GM19328 (cell line): ENCODE results near the gene CARD9.

Source experiments
- ATAC-seq: cut with Tn5 transposase; IDR thresholded peaks from one replicate; pipeline ENCODE4 v1.9.1; 2021; ENCODE audit warnings: mild to moderate bottlenecking, moderate library complexity; ENCODE audit not compliant: unreplicated experiment

CARD9 gene

DNA sequence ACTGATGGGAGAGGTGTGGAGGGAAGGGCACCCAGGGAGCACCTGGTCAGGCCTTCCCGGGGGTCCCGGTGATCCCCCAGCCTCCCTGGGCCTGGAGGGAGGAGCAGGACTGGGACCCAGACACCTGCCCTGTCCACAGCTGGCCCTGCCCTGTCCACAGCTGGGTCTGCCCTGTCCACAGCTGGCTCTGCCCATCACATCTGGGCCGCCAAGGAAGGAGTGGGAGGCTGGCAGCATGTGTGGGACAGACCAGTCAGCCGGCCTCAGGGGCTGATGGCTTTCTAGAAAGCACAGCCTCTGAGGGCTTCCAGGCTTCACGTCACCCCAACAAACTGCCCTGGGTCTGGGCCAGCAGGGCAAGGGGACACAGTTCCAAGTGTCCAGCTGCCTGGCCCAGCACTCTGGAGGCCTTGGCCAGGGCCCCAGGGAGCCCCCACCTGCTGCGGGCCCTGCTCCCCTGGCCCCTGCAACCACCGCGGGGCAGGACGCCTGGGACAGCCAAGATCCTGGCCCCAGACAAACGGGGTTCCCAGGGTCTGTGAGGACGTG, 22.1 kb downstream of the CARD9 start:
- ATAC-seq: no peak

DNA sequence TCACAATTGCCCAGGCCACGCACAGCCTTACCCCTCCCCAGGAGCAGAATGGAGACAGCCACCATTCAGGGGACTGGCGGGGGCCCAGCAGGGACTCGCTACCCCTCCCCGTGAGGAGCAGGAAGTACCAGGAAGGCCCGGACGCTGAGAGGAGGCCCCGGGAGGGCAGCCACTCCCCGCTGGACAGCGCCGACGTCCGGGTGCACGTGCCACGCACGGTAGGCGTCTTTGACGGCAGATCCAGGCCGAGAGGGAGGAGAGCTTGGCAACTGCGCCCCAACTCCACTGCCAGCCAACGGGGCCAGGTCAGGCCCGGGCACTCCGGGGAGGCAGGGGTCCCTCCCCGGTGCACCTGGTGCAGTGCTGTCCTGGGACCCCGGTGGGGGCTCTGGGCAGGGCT, 23.9 kb downstream of the CARD9 start:
- ATAC-seq: no peak

DNA sequence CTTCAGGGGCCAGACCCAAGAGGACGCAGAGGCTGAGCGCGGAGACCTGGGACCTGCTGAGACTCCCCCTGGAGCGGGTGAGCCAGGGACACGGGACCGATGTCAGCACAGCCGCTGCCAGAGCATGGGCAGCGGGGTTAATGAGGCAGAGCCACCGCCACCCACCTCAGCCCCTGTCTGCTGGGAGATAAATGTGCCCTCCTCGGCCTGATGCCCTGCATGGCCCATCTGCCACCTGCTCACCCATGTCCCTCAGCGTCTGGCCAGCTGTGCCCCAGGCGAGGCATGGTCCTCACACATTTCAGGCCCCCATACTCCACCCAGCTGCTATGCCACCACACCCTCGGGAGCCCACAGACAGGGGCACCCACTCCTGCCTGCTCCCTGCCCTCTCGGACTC, 24.8 kb downstream of the CARD9 start:
- ATAC-seq: no peak

DNA sequence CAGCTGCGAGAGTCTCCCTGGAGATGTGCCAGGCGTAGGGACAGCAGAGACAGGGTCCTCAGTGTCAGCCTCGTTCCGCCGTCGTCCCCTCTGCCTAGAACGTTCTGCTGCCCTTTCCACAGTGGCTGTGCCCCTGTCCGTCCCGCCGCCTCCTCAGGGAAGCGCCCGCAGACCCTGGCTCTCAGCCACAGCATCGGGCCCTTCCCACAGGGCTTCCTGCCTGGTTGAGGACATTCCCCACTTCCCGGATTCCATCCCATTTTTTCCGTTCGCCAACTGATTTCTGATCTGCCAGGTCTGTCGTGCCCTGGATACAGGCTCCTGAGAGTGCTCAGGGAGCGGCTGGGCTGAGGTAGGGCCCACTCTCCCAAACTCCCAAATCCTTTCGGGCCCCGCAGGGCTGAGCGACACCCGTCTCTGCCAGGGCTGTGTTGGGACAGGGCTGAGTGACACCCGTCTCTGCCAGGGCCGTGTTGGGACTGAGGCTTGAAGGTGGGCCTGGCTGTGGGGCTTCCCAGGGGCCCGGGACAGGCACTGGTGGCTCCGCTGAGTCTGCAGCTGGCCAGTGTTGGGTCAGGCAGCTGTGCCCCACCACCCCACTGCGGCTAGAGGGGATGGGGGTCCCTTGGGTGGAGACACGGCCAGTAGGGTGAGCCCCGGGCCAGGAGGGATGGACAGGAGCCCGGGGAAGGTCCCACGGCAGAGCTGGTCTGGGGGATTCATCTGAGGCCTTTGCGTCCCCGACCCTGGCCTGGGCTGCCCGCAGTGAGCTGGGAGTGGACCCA, 25.8 kb downstream of the CARD9 start:
- ATAC-seq: no peak

DNA sequence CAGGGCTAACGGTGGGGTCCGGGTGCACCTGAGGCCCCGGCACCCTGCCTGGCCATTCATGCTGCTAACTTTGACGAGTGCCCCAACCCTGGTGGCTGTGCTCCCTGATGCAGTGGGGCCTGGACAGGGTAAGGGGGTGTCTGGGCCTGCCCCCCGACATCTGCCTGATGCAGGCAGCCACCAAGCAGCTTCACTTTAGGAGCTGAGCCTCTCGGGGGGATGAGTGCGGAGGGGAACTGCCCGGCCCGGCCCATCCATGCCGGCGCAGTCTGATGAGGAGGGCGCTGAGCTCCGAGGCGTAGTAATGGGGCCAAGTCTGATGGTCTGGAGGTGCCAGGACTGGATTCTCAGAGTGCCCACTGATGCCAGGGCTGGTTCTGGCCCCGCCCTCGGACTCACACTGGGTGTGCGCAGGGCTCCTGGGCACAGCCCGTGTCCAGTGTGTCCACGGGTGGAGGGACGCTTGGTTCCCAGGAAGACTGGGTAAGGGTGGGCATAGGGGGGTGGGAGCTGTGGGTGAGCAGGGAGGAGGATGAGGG, 26.5 kb downstream of the CARD9 start:
- no peak for ATAC-seq

DNA sequence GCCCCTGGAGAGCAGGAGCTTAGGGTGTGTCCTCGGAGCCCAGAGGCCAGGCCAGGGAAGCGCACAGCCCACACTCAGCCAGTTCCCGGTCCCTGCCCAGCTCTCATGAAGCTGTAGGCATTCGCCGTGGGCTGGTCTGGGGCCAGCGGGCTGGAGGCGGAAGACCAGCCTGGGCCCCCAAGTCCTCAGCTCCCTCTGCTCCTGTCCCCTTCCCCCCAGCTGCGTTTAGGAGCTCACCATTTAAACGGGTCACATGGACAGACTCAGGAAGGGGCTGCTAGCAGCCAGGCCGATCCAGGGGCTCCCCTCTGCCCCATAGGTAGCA, 27.4 kb downstream of the CARD9 start:
- no peak for ATAC-seq

DNA sequence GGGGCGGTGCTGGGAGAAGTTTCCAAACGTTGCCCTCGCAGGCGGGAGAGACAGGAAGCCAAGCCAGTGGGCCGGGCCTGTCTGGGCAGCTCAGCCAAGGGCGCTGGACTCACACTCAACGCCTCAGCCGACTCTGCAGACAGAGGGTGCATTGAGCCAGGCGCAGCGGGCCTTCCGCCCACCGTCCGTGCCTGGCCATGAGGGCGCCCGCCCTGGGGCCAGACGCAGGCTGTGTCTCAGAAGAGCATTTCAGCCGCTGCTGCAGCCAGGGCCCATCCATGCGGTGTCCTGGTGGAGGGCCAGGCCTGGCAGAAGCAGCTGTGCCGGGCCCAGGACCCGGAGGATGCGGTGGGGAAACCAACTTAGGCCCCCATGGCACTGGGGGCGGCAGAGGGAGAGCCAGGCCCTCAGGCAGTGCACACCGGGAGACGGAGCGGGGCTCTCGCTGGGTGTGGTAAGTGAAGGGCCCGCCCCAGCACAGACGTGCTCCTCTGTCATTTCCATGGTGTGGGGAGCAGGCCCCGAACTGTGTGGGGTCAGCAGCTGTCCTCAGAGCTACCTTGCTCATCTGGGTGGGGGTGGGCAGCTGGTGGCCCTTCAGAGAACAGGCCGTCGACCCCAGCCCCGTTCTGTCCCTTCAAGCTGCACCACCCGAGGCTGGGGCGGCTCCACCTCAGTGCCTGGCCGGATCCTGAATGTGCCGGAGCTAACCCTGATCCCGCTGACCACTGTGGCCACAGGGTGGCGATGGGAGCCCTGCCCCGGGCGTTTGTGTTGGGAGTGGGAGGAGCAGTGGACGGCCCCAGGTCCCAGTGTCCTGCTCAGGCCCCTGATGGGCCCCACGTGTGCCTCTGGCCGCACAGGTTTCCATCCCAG, 27.9 kb downstream of the CARD9 start:
- ATAC-seq: no peak

DNA sequence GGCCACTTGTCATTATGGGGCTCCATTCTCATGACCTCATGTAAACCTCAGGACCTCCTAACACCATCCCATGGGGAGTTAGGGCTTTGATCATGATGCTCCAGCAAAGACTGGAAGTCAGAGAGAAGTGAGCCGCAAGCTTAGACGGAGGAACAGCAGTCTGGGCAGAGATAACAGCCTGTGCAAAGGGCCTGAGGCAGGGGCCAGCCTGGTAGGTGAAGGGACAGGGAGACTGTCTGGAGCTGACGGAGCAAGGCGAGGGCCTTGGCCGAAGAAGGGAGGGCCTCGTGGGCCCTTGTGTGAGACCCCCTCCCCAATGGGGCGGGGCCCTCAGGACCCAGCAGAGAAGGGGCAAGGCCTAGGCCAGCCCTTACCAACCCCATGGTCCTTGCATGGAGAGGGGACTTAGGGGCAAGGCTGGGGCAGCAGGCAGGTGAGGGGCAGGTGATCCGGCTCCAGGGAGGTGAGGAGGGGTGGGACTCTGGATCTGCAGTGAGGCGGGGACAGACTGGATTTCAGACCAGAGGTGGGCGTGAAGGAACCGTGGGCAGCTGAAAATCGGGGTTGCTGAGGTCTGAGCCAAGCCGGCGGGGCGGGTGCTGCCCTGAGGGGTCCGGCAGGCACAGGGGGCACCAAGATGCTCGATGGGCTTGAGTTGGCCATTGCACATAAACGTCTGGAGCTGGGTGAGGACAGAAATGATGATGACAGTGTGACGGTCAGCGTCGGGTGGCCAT, 28.8 kb downstream of the CARD9 start:
- ATAC-seq: no peak

DNA sequence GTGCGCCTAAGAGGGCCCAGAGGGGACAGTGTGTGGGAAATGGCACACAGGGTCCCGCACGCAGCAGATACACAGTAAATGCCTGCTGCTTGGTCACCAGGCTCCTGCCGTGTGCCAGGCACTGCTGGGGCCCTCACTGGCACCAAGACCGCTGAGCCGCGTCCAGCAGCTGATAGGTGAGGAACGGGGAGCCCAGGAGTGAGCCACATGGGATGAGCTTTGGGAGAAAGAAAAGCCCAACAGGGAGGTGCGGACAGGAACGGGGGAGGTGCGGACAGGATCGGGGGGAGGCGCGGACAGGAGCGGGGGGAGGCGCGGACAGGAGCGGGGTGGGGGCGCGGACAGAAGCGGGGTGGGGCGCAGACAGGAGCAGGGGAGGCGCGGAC, 29.6 kb downstream of the CARD9 start:
- ATAC-seq: no peak

DNA sequence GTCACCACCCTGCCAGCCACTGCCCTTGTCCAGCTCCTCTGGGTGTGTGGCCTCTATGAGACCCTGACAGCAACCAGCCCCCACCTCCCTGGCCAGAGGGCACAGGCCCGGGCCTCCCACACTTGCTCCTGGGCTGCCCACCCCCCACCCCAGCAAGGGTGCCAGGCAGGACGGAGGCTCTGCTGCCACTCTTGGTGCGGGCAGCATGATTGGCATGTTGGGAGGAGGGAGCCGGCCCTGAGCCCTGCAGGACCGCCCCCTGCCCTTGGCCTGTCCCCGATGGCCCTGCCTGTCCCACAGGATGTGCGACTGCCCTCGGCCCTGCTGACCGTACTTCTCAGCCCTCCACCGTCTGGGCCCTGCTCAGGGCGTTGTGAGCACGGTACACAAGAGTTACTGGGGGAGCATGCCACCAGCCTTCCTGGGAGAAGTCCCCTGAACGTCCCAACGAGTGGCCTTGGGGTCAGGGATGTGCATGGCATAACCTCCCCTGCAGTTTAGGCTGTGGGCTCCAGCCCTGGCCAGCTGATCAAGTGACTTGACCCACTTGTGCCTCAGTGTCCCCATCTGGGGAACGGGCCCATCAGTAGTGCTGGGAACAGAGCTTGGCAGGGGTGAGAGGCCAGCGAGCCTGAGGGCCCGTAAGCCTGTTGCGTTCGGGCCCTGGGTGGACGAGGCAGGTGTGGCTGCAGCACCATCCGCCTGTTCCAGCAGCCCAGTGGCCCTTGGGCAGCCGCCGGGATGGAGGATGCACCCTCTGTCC, 30.2 kb downstream of the CARD9 start:
- no peak for ATAC-seq

DNA sequence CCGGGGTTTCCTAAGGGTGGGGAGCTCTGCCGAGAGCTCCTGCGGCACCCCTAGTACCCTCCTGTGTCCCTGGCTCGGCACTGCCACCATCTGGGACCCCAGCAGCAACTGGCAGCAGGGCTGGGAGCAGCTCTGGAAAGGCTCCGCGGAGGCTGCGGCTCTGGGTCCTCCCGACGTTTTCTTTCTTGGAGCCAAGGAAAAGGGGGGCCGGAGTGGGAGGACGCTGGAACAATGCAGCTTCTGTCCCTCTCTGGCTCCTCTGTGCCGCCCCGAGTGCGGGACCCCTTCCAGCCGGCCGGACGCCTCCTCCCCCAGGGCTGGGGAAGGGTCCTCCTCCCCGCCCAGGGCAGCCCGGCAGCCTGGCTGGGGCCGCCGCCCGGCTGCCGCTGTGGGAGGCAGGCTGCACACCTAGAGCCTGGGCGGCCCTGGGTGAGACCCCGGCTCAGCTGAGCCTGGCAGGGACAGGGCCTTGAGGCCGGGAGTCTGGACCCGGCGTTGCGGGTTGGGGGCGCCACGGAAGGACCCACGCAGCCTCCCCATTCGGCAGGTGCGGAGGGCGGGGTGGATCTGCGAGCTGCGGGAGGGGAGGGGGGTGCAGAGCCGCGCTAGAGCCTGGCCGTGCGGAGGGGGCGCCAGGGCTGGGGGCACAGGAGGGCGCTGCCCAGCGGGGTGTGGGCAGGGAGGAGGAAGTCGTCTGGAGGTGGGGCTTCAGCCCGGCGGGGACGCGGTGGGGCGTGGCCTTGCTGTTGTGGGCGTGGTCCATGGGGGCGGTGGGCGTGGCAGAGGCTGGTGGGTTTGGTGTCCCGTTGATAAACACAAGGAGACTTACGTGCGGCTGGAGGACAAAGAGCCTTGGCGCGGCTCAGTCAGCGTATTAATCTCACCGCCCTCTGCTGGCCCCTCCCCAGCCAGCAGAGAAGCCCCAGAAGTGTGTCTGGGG, 31.0 kb downstream of the CARD9 start:
- ATAC-seq: no peak

DNA sequence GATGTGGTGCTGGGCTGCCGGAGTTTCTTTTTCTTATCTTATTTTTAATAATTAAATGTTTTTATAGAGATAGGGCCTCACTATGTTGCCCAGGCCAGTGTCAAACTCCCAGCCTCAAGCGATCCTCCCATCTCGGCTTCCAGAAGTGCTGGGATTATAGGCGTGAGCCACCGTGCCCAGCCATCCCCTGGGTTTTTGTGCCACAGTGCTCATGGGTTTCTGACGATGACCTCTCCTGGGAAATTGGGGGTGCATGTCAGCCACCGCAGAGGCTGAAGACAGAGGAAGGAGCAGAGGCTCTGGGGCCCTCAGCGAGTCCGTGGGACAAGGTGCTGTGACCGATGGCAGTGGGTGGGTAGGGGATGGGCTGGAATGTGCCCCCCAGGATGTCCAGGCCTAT, 31.7 kb downstream of the CARD9 start:
- ATAC-seq: no peak

DNA sequence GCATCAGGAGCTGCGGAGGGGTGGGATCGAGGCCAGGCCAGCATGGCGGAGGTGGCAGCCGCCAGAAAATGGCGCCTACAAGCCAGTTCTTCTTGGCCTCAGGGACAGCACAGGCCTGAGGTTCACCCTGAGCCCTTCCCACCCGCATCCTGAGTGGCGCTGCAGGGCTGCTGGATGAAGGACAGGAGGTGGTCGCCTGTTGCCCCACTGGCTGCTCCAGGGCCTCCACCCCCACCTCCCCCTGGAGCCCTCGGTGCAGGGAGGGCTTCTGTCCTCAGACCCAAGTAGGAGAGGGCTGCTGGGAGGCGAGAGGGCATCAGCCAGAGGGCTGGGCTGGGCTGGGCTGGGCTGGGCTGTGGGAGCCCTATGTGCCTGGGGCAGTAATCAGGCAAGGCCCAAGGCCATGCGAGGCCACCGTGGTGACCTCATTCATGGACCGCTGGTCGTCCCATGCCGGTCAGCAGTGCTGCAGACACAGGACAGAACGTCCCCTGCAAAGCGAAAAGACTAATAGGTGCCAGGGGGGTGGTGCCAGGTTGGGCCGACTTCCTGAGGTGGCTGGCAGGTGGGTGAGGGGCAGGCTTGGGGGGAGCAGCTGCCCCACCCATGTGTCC, 32.3 kb downstream of the CARD9 start:
- no peak for ATAC-seq

DNA sequence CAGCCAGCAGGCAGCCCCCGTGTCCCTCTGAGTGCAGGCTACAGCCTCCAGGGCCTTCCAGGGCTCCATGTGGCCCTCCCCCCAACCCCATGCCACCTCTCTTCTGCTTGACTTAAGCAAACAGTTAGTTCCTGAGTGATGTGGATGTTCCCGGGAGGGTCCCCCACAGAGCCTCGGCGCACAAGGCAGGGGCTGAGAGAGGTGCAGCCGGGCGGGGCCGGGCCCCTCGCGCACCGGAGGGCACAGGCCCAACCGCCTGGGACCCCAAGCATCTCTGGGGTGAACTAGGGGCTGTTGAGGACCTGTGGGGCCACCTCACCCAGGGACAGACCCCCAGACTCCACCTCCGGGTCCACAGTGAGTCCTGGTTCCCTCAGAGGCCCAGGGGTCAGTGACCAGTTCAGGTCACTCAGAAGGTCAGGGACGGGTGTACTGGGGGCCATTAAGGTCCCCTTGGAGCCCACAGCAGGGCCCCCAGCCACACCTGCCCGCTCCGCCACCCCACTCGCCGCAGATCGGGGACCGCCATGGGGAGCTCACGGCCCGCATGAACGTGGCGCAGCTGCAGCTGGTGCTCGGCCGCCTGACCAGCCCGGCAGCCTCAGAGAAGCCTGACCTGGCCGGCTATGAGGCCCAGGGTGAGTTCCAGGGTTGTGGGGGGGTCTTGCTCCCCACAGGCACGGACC, 33.0 kb downstream of the CARD9 start:
- no peak for ATAC-seq

DNA sequence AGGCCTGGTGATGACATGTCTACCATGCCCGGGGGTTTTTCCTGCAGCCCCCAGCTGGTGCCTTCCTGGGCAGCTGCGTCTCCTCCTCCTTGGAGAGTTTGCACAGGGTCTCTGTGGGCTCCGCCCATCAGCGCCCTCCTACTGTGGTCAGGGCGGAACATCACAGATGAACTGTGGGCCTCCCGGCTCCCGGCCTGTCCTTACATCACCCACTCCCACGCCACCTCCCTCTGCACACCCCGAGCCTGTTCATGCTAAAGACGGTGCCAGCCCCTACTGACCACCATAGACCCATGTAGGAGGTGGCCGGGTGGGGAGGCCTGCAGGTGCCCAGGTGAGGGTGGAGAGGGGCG, 33.5 kb downstream of the CARD9 start:
- ATAC-seq: no peak

DNA sequence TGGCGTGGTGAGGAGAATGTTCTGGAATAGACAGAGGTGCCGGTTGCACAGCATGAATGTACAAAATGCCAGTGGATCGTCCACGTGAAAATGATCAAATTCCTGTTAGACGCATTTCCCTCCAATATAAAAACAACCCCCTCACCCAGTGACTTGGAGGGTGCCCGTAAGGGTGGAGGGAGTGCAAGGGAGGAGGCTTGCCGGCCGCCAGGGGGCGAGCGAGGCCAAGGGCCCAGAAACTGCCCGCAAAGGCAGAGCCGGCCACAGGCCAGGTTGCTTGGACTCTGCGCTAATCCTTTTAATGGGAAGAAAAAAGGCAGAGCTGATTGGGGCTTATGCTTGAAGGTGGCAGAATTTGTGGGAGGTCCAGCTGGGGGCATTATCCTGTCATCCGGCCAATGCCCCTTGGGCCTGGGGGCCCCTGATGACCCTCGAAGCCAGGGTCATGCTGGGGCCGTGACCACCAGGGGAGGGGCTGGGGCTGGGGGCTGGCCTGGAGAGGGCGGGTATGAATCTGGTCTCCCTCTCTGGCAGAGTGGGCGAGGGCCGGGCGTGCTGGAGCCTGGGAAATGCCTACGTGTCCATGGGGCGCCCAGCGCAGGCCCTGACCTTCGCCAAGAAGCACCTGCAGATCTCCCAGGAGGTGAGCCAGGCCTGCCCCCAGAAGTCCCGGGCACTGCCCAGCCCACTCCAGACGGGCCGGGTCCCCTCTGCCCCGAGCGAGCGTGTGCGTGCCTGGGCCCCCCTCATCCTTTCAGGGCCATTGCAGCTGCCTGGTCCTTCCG, 34.1 kb downstream of the CARD9 start:
- no peak for ATAC-seq

DNA sequence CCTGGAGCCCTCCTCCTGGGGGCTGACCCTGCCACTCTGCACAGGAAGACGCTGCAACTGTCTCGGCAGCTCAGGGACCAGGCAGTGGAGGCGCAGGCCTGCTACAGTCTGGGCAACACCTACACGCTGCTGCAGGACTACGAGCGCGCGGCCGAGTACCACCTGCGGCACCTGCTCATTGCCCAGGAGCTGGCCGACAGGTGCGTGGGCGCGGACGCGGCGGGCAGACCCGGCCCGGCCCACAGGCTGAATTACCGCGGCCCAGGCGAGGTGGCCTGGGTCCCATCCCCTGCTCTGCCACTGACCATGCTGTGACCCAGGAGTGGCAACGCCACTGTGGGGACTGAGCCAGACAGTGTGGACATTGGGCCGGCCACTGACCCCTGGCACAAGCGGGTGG, 35.0 kb downstream of the CARD9 start:
- no peak for ATAC-seq
